ENCODE results near the gene TMEM263. TPM values are rescaled to one million over a fixed set of nuclear protein-coding genes. Genes with fewer than 3 reads are reported as not detected.

Gene TMEM263
- total RNA-seq, 1 experiment from 2014 or later: 11.8 TPM

DNA sequence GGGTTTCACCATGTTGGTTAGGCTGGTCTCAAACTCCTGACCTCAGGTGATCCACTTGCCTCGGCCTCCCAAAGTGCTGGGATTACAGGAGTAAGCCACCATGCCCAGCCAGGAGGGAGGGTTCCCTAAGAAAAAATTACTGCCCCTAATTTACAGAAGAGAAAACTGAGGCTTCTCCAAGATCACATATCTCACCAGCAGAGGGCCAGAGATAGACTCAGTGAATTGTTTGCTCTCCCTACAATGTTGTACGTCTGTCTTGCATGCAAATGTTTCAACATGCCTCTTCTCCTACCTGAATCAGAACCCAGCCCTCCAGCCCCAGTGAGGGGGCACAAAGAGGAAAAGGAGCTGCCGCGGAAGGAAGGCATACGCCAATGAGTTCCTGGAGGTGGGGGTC, 48.3 kb upstream of the TMEM263 start:
- Histone ChIP-seq H3K79me2 (ENCODE audit: insufficient read depth, low read length) (no peaks in the 10 kb centered on the region), H3K4ac (ENCODE audit: low read depth, low read length) (no peak overlapping the region), H2BK15ac (ENCODE audit: low read depth, low read length) (no peak overlapping the region), H3K23me2 (ENCODE audit: insufficient read length, low read depth, low read length, poor library complexity, severe bottlenecking) (peaks cover 4% of the 10 kb centered on the region), H2AFZ (ENCODE audit: low read length) (no peak overlapping the region), H3K27me3 (ENCODE audit: insufficient read depth, low read length) (no peaks in the 10 kb centered on the region; the same call in 1 of the 2 replicates), H3K4me2 (ENCODE audit: insufficient read depth, insufficient read length, low read length) (no peak overlapping the region), H4K5ac (ENCODE audit: insufficient read length, low read depth, low read length) (no peak overlapping the region), H3T11ph (ENCODE audit: low read length) (no peak overlapping the region), H3K56ac (ENCODE audit: insufficient read length, low read depth, low read length) (no peak overlapping the region), H4K8ac (replicated peaks; ENCODE audit: insufficient read length, low read depth, low read length) (no peak overlapping the region), H4K91ac (ENCODE audit: insufficient read length, low read depth, low read length) (no peak overlapping the region), H3K23ac (ENCODE audit: insufficient read length, low read depth, low read length) (no peak overlapping the region), H2BK20ac (ENCODE audit: low read depth, low read length, poor library complexity, severe bottlenecking) (no peak overlapping the region), H3K18ac (ENCODE audit: insufficient read length, low read depth, low read length) (no peak overlapping the region), H2BK12ac (ENCODE audit: insufficient read length, low read depth, low read length) (no peak overlapping the region), H2BK120ac (ENCODE audit: low read depth, low read length, poor library complexity, severe bottlenecking) (no peak overlapping the region), H3K79me1 (ENCODE audit: insufficient read depth, low read depth, low read length, poor library complexity, severe bottlenecking) (no peaks in the 10 kb centered on the region), H2BK5ac (ENCODE audit: insufficient read length, low read length) (no peak overlapping the region), H3K9ac (ENCODE audit: extremely low read depth, insufficient read length, low read length) (no peak overlapping the region), H4K20me1 (ENCODE audit: control insufficient read depth, insufficient read depth, insufficient read length) (no peaks in the 10 kb centered on the region), H3K4me1 (ENCODE audit: insufficient read depth, low read length) (no peaks in the 10 kb centered on the region), H3K9me3 (ENCODE audit: control insufficient read depth, low read depth, low read length) (no peaks in the 10 kb centered on the region), H3K14ac (ENCODE audit: insufficient read depth, low read length) (no peak overlapping the region), H2AK5ac (ENCODE audit: insufficient read length, low read length) (no peak overlapping the region), H3K27ac (ENCODE audit: insufficient read length, low read depth, low read length) (no peak overlapping the region)
- Mint-ChIP-seq H3K27me3 (ENCODE audit: low read depth) (peaks cover 28% of the 10 kb centered on the region), H3K4me1 (peaks cover 8 to 10% of the 10 kb centered on the region in 2 experiments), H3K4me3 (no peak overlapping the region), H3K36me3 (ENCODE audit: insufficient read depth in 1 of 3, low read depth in 3 of 3) (no peaks in the 10 kb centered on the region), H3K9me3 (no peaks in the 10 kb centered on the region; a peak in 1 of 5 replicates), H3K27ac (no peak overlapping the region)
- TF ChIP-seq, protein P1, sequence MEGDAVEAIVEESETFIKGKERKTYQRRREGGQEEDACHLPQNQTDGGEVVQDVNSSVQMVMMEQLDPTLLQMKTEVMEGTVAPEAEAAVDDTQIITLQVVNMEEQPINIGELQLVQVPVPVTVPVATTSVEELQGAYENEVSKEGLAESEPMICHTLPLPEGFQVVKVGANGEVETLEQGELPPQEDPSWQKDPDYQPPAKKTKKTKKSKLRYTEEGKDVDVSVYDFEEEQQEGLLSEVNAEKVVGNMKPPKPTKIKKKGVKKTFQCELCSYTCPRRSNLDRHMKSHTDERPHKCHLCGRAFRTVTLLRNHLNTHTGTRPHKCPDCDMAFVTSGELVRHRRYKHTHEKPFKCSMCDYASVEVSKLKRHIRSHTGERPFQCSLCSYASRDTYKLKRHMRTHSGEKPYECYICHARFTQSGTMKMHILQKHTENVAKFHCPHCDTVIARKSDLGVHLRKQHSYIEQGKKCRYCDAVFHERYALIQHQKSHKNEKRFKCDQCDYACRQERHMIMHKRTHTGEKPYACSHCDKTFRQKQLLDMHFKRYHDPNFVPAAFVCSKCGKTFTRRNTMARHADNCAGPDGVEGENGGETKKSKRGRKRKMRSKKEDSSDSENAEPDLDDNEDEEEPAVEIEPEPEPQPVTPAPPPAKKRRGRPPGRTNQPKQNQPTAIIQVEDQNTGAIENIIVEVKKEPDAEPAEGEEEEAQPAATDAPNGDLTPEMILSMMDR (conservative IDR thresholded peaks at IDR 0.05): peak; percentile 37; the same call in 2 of the 3 replicates
- DNase-seq: no peak
- WGBS (ENCODE audit: extremely low coverage, insufficient read length, low lambda C conversion rate): no CpG with 5 or more reads among the region's 5 CpGs

All from H9 (cell line).